ENCODE data around the gene LMF2. TPM values are rescaled to one million over a fixed set of nuclear protein-coding genes. Genes with fewer than 3 reads are reported as not detected.
A peak's percentile ranks its signal among the peaks of the same experiment; 100 is the strongest.

LMF2 gene
- polyA plus RNA-seq, 3 donors: 15.0 to 145 (median 16.6) TPM

DNA sequence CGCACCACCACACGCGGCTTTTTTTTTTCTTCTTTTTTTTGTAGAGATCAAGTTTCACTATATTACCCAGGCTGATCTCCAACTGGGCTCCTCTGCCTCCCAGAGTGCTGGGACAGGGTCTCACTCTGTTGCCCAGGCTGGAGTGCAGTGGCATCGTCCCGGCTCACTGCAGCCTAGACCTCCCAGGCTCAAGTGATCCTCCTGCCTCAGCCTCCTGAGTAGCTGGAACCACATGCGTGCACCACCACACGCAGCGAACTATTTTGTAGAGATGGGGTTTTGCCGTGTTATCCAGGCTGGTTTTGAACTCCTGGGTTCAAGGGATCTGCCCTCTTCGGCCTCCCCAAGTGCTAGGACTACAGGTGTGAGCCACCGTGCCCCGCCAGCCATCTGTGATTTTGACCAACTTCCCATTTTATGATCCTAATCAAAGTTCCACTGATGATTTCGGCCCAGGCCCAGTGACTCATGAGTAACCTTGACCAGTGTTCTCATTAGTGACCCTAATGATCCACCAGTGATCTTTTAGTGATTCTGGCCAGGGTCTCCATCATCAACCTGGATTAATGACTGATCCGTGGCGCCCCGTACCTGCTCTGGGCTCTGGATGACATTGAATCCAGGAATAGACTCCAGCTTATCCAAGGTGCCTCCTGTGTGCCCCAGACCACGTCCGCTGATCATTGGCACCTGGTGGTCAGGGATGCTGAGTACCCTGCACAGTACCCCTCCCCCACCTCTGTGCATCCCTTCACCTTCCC lies 20.6 kb upstream of the LMF2 start:
- peak overlapping the region; percentile 100 for H3K9ac ChIP-seq (ENCODE audit: insufficient read depth, low read length, poor library complexity, severe bottlenecking)
- 84% methylated on average over 13 of the region's 18 CpGs for WGBS (ENCODE audit: insufficient coverage)
- DNase-seq: peak in 2 of 3 donors; percentile 48 to 57

More for the DNA sequence above, 20.6 kb upstream of the LMF2 start:
- Mint-ChIP-seq H3K9me3 (no peaks in the 10 kb centered on the region), H3K27ac (peak overlapping the region; percentile 94 to 100 (median 97)), H3K4me3 (peak overlapping the region; percentile 91 to 95), H3K4me1 (peaks cover 36% of the 10 kb centered on the region), H3K36me3 (peaks cover 36 to 42% of the 10 kb centered on the region in 2 donors), H3K27me3 (ENCODE audit: low read depth in 3 of 3) (no peaks in the 10 kb centered on the region)
- H3K27me3 ChIP-seq (ENCODE audit: control insufficient read depth in 2 of 2, insufficient read depth in 2 of 2, low read length in 2 of 2): no peaks in the 10 kb centered on the region
- peaks cover 66% of the 10 kb centered on the region for H4K20me1 ChIP-seq (ENCODE audit: insufficient read depth, low read length)
- H3K4me2 ChIP-seq (replicated peaks; ENCODE audit: extremely low read depth, low read length, poor library complexity, severe bottlenecking): peak overlapping the region; percentile 95
- H3K36me3 ChIP-seq (replicated peaks in 1 of 2; ENCODE audit: control insufficient read depth in 1 of 2, insufficient read depth in 2 of 2, low read length in 2 of 2): peaks cover 27 to 34% of the 10 kb centered on the region in 2 donors
- no peak for TF ChIP-seq CTCF (IDR thresholded peaks at IDR 0.05)
- peaks cover 86% of the 10 kb centered on the region for H3K79me2 ChIP-seq (ENCODE audit: insufficient read depth, low read length)
- peaks cover 53 to 81% of the 10 kb centered on the region in 2 donors for H3K4me1 ChIP-seq (ENCODE audit: control insufficient read depth in 1 of 2, insufficient read depth in 2 of 2, low read length in 2 of 2)
- no peaks in the 10 kb centered on the region for H3K9me3 ChIP-seq (replicated peaks in 1 of 2; ENCODE audit: control insufficient read depth in 1 of 2, insufficient read depth in 1 of 2, low read length in 2 of 2)
- H2AFZ ChIP-seq (ENCODE audit: insufficient read depth, low read depth, low read length, poor library complexity, severe bottlenecking): no peak overlapping the region
- H3K27ac ChIP-seq (ENCODE audit: low read depth in 1 of 2, low read length in 2 of 2): peak overlapping the region; percentile 100
- H3K4me3 ChIP-seq (replicated peaks in 1 of 3; ENCODE audit: low read depth in 2 of 3, low read length in 3 of 3): peak overlapping the region; percentile 72 to 99 (median 73)
- intact Hi-C loops (cut with micrococcal nuclease): loop anchor here (2.0 to 5.0 kb wide), 5 partner anchors 19 to 94 kb away; partner anchors contain the start of genes CHKB (in 2 of the 2), NCAPH2 (in 2 of the 2) and SYCE3 (in 2 of the 2)
